HepG2 (cell line): Measurements from ENCODE around the gene C12orf56.
"Not testable (repeated sequence)": the region's sequence is repeated elsewhere in the genome, so short reads cannot be mapped to it uniquely, and the experiment has no call there.

Experiments
- ATF3 ChIP-seq: sonication (generic); formaldehyde crosslinking; IDR thresholded peaks from 2 replicates; pipeline ENCODE4 v1.4.0; 2020; ENCODE audit warnings: missing genetic modification reagents
- SUZ12 ChIP-seq: fragments of 150-350 bp; IDR thresholded peaks from 2 replicates; pipeline ENCODE4 v1.6.1; 2014; ENCODE audit warnings: low read depth, low read length
- TAF1 ChIP-seq: sonication (generic); formaldehyde crosslinking; IDR thresholded peaks from 2 replicates; pipeline ENCODE4 v1.4.0; 2020; ENCODE audit warnings: missing genetic modification reagents
- ZFX ChIP-seq: sonication (generic); formaldehyde crosslinking; IDR thresholded peaks from 2 replicates; pipeline ENCODE4 v1.4.0; 2020; ENCODE audit warnings: mild to moderate bottlenecking, low read depth, missing genetic modification reagents, moderate library complexity
- ZNF530 ChIP-seq: sonication (generic); formaldehyde crosslinking; IDR thresholded peaks from 2 replicates; pipeline ENCODE4 v1.5.0; 2020; ENCODE audit warnings: low read depth, mild to moderate bottlenecking, missing genetic modification reagents

GRCh38 chr12:64356209-64356608 is 34.3 kb downstream of the C12orf56 start:
- not testable (repeated sequence) for TF ChIP-seq ZFX (CRISPR knock-in tag); ATF3 (CRISPR knock-in tag); SUZ12; TAF1 (CRISPR knock-in tag); ZNF530
